ENCODE results near the gene NPFFR2.
"Not testable (repeated sequence)": the region's sequence is repeated elsewhere in the genome, so short reads cannot be mapped to it uniquely, and the experiment has no call there.

NPFFR2 gene

GRCh38 chr4:72031868-72032608 is at the start of gene NPFFR2:
Gene NPFFR2 (plus strand): TSS chr4:72032000. CDS start chr4:72128592, 96,592 bp downstream.
- no peak for DNase-seq (ENCODE audit: low read depth)

- no peak for DNase-seq (ENCODE audit: low read depth)
Observed at GRCh38 chr4:71992571-71993312, 39.1 kb upstream of the NPFFR2 start.

DNA sequence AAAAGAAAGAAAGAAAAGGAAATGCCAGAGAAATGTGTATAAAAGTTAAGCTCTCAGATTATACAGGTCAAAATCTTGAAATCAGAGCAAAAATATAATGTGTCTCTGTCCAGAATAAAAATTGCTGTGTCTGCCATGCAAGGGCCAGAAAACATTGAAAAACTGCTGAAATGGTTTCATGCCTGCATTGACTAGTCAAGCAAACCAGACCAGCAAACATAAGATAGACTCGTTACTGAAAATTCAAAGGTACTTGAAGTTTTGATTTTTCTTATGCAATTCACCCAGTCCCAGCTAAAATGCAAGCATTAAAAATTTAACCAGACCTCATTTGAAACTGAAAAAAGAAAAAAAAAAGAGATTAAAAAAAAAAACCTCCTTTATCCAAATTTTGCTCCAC is 37.2 kb upstream of the NPFFR2 start:
- DNase-seq (ENCODE audit: low read depth), result no peak

DNA sequence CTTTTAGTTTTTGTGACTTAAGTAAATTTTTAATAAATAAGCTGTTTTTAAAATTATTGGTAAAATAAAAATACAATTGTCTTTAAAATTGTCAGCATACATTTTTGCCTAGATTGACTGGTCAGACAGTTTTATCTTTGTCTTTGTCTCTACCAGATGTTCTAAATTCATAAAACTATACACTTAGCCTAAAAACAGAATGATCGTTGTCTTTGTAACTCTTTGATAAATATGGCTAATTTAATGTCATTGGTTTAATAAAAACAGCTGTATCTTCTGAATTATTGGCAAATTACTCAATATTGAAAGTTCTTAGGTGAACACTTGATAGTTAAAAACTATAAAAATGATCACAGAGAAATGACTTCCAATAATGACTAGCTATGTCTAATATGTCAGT is 36.5 kb upstream of the NPFFR2 start:
- DNase-seq (ENCODE audit: low read depth), result no peak

DNA sequence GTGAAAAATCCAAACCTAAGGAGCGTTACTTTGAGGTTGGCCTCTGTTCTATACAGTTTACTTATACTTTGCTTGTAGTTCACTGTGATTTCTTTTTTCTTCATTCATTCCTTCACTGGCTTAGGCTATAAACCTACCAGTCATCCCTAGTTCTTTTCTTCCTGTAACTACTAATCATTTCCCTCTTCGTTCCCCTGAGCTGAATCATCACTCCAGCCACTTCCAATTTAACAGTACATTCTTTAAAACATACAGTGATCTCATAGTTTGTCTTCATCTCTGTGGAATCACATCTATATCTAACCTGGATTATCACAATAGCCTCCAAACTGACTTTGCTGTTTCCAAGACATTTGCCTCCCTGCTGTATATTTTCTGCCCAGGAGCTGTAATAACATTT is 25.2 kb upstream of the NPFFR2 start:
- no peak for DNase-seq (ENCODE audit: low read depth)

DNA sequence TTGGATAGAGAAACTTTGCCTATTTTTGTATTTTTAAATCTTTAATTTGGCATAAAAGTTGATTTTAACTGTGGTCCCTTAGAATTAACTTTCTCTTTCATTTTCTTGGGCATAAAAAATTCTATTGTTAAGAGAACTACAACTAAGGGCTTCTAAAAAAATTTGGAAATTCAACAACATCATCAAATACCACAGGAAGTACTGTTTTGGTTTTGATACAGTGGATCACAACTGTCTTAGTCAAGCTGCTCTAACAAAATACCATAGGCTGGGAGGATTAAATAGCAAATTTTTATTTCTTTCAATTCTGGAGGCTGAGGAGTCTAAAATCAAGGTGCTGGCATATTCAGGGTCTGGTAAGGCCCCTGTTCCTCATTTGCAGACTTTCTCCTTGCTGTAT is 19.9 kb upstream of the NPFFR2 start:
- no peak for DNase-seq (ENCODE audit: low read depth)

DNA sequence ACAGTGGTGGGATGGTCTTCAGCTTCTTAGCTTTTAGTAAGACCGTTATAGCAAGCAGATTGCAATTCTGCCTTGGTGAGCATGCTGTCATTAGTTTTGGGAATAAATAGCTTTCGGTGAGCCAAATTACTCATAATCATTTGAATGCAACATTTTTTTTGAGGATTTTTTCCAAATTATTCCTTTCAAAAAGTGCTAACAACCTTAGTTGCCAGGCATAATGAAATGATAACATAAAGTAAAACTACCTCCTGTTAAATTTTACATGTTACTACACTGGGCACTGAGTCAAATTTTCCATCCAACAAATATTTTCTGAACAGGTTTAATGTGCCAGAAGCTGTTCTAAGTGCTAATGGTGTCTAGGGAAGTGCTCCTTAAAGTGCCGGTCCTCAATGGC is 15.8 kb upstream of the NPFFR2 start:
- DNase-seq (ENCODE audit: low read depth), result no peak

DNA sequence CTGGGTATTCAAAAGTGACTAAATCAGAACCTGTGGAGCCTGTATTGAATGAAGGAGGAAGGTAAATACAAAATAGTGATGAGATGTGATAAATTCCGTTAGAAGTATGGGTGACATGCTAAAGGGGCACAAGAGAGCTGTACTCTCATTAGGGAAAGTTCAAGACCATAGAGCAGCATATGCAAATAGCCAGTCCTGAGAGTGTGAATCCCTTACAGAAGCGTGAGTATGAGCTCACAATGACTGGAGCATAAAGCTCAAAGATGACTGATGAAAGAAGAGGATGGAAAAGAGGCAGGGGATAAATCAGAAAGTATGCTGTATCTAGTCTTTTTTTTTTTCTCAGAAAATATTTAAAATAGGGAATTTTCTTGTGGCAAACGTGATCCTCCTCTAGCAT is 12.1 kb upstream of the NPFFR2 start:
- no peak for DNase-seq (ENCODE audit: low read depth)

- no peak for DNase-seq (ENCODE audit: low read depth)
Observed at GRCh38 chr4:72022553-72022952, 9.2 kb upstream of the NPFFR2 start.

- DNase-seq (ENCODE audit: low read depth), result no peak
Observed at GRCh38 chr4:72055566-72055965, 23.8 kb downstream of the NPFFR2 start.

GRCh38 chr4:72063726-72064125 is 31.9 kb downstream of the NPFFR2 start:
- DNase-seq (ENCODE audit: low read depth), result no peak

- DNase-seq (ENCODE audit: low read depth), result no peak
Observed at GRCh38 chr4:72067051-72067450, 35.3 kb downstream of the NPFFR2 start.

GRCh38 chr4:72073816-72074215 is 42.0 kb downstream of the NPFFR2 start:
- DNase-seq (ENCODE audit: low read depth), result no peak

DNA sequence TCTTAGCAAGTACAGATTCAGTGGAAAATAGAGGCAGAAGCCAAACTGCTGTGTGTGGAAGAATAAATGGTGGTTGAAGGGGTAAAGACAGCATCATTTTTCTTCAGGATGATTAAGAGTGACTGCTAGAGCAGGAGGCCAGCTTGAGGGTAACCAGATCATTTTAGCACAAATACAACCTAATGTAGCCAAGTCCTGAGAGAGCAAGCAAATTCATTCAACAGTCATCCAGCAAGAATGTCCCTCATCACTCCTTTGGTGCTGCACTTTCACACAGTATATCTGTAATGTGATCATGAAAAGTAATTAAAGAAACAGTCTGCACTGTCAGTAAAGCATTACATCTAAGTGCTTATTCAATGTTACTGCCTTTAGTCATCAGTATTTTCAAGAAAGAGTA is 44.8 kb downstream of the NPFFR2 start:
- no peak for DNase-seq (ENCODE audit: low read depth)

- no peak for DNase-seq (ENCODE audit: low read depth)
Observed at GRCh38 chr4:72077346-72077745, 45.5 kb downstream of the NPFFR2 start.

DNA sequence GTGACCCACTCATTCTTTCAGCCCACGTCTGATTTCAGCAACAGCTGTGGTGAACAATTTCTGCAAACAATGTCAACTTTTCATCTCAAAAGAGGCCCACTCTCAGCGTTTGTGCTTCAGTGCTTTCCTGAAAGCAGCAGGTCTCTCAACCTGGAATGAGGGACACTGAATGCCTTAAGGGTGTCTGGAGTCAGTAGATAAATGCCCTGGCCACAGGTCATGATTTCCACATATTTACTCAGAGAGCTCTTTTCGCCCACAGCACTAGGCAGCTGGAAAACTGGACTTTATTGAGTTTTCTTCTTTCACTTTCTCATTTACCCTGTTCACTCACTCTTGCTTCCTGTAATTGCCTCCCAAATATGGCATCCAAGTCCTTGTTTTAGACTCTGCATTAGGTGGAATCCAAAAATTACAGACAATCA is 52.8 kb downstream of the NPFFR2 start:
- DNase-seq (ENCODE audit: low read depth), result no peak

- DNase-seq (ENCODE audit: low read depth), result not testable (repeated sequence)
Observed at GRCh38 chr4:72090606-72091005, 58.8 kb downstream of the NPFFR2 start.

- no peak for DNase-seq (ENCODE audit: low read depth)
Observed at GRCh38 chr4:72094059-72094797, 62.4 kb downstream of the NPFFR2 start.

- no peak for DNase-seq (ENCODE audit: low read depth)
Observed at GRCh38 chr4:72107456-72107855, 75.7 kb downstream of the NPFFR2 start.

- no peak for DNase-seq (ENCODE audit: low read depth)
Observed at GRCh38 chr4:72109364-72109763, 77.6 kb downstream of the NPFFR2 start.

GRCh38 chr4:72109959-72110497 is 78.2 kb downstream of the NPFFR2 start:
- no peak for DNase-seq (ENCODE audit: low read depth)

GRCh38 chr4:72110886-72111285 is 79.1 kb downstream of the NPFFR2 start:
- DNase-seq (ENCODE audit: low read depth), result no peak

GRCh38 chr4:72111863-72112262 is 80.1 kb downstream of the NPFFR2 start:
- DNase-seq (ENCODE audit: low read depth), result no peak

Measured in fibroblast of gingiva (primary cell).